ENCODE results near the gene BHLHE41. TPM values are rescaled to one million over a fixed set of nuclear protein-coding genes. Genes with fewer than 3 reads are reported as not detected.

The BHLHE41 gene
- total RNA-seq, 1 donor from 2014 or later, result not detected

- Mint-ChIP-seq H3K36me3 (no peaks in the 10 kb centered on the region), H3K27ac (no peak overlapping the region), H3K27me3 (ENCODE audit: insufficient read depth, low read depth) (peaks cover 5% of the 10 kb centered on the region), H3K9me3 (no peaks in the 10 kb centered on the region), H3K4me1 (peaks cover 34% of the 10 kb centered on the region), H3K4me3 (peak overlapping the region; percentile 87)
- peak; percentile 64 for DNase-seq (ENCODE audit: low spot score)
- Histone ChIP-seq H3K79me2 (ENCODE audit: low read depth) (no peaks in the 10 kb centered on the region), H3K9me3 (ENCODE audit: low read depth) (no peaks in the 10 kb centered on the region), H3K4me1 (peaks cover 33% of the 10 kb centered on the region), H3K27ac (no peak overlapping the region), H4K20me1 (ENCODE audit: low read depth) (peaks cover 4% of the 10 kb centered on the region), H3K9ac (no peak overlapping the region), H2AFZ (replicated peaks) (no peak overlapping the region), H3K4me2 (peak overlapping the region; percentile 93), H3F3A (ENCODE audit: low read depth) (peaks cover 36% of the 10 kb centered on the region), H3K4me3 (peak overlapping the region; percentile 67), H3K36me3 (no peaks in the 10 kb centered on the region), H3K27me3 (peaks cover 79% of the 10 kb centered on the region)
- TF ChIP-seq CTCF (IDR thresholded peaks at IDR 0.05) (no peak), EZH2 (IDR thresholded peaks at IDR 0.05) (no peak), EZH2phosphoT487 (IDR thresholded peaks at IDR 0.05) (no peak)
These were observed 12.1 kb downstream of the BHLHE41 start for GRCh38 chr12:26112703-26113147.

GRCh38 chr12:26112232-26112631, 12.6 kb downstream of the BHLHE41 start:
- Histone ChIP-seq H3K4me3 (peak overlapping the region; percentile 67), H3K36me3 (no peaks in the 10 kb centered on the region), H3F3A (ENCODE audit: low read depth) (peaks cover 36% of the 10 kb centered on the region), H3K4me1 (peaks cover 33% of the 10 kb centered on the region), H4K20me1 (ENCODE audit: low read depth) (peaks cover 4% of the 10 kb centered on the region), H3K79me2 (ENCODE audit: low read depth) (no peaks in the 10 kb centered on the region), H3K4me2 (peak overlapping the region; percentile 93), H3K9me3 (ENCODE audit: low read depth) (no peaks in the 10 kb centered on the region), H2AFZ (replicated peaks) (no peak overlapping the region), H3K27me3 (peaks cover 74% of the 10 kb centered on the region), H3K27ac (no peak overlapping the region), H3K9ac (no peak overlapping the region)
- DNase-seq (ENCODE audit: low spot score), result no peak
- Mint-ChIP-seq H3K9me3 (no peaks in the 10 kb centered on the region), H3K27ac (no peak overlapping the region), H3K4me3 (no peak overlapping the region), H3K36me3 (no peaks in the 10 kb centered on the region), H3K4me1 (peaks cover 34% of the 10 kb centered on the region), H3K27me3 (ENCODE audit: insufficient read depth, low read depth) (peaks cover 5% of the 10 kb centered on the region)
- TF ChIP-seq EZH2 (IDR thresholded peaks at IDR 0.05) (peak; percentile 7), CTCF (IDR thresholded peaks at IDR 0.05) (no peak), EZH2phosphoT487 (IDR thresholded peaks at IDR 0.05) (no peak)

GRCh38 chr12:26109343-26109881, 15.4 kb downstream of the BHLHE41 start:
- peaks cover 24% of the 10 kb centered on the region for H3K4me1 Mint-ChIP-seq
- no peaks in the 10 kb centered on the region for H3K79me2 ChIP-seq (ENCODE audit: low read depth)
- H3K9me3 ChIP-seq (ENCODE audit: low read depth), result no peaks in the 10 kb centered on the region
- no peaks in the 10 kb centered on the region for H3K36me3 Mint-ChIP-seq
- DNase-seq (ENCODE audit: low spot score), result no peak
- H3K27ac ChIP-seq, result no peak overlapping the region
- TF ChIP-seq EZH2 (IDR thresholded peaks at IDR 0.05) (no peak), CTCF (IDR thresholded peaks at IDR 0.05) (no peak), EZH2phosphoT487 (IDR thresholded peaks at IDR 0.05) (no peak)
- H3K27me3 ChIP-seq, result peaks cover 46% of the 10 kb centered on the region
- H3K4me3 Mint-ChIP-seq, result no peak overlapping the region
- H3K4me1 ChIP-seq, result peaks cover 33% of the 10 kb centered on the region
- no peaks in the 10 kb centered on the region for H3K36me3 ChIP-seq
- no peaks in the 10 kb centered on the region for H3K9me3 Mint-ChIP-seq
- H3F3A ChIP-seq (ENCODE audit: low read depth), result peaks cover 23% of the 10 kb centered on the region
- peaks cover 4% of the 10 kb centered on the region for H4K20me1 ChIP-seq (ENCODE audit: low read depth)
- H3K4me2 ChIP-seq, result no peak overlapping the region
- H3K4me3 ChIP-seq, result no peak overlapping the region
- no peak overlapping the region for H2AFZ ChIP-seq (replicated peaks)
- H3K27ac Mint-ChIP-seq, result no peak overlapping the region
- peaks cover 5% of the 10 kb centered on the region for H3K27me3 Mint-ChIP-seq (ENCODE audit: insufficient read depth, low read depth)
- no peak overlapping the region for H3K9ac ChIP-seq
